ENCODE measurements around the gene CD34.

DNA sequence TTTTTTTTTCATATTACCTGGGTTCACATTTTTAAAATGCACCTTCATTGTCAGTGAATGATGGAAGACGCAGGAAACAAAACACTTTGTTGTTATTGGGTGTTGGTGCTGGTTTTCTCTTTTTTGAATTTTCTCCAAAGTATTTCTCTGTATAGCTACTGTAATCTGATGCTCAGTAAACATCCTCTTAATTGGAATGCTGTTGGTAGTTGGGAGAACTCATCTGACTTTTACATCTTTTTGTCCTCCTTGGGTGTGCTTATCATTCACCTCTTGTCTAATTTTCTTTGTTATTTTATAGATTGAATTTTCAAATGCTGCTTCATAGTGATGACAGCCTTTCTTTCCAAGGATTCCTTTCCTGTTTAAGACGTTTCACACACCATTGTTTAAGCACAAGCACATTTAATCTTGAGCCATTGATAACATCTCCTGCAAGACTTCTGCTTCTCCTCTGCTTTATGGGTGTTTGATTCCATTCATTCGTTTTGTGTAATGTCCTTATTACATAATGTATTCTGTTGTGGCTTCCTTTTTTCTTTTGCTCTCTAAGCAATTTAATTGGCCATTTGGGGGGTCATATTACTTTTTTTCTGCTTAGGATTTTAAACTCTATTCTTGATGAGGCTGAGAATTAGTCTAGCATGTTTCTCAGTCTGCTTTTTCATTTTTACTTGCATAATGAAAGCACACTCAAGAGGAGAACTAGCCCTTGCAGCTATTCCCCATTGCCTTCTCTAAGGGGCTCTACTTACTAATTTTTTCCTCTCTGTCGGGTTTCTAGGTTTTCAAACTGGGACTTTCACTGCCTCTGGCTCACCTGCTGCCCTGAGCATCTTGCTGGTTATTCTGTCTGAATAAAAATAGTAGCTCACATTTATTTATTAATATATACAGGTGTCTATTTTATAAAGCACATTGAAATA is 42.0 kb upstream of the CD34 start:
- TF ChIP-seq, protein P1, sequence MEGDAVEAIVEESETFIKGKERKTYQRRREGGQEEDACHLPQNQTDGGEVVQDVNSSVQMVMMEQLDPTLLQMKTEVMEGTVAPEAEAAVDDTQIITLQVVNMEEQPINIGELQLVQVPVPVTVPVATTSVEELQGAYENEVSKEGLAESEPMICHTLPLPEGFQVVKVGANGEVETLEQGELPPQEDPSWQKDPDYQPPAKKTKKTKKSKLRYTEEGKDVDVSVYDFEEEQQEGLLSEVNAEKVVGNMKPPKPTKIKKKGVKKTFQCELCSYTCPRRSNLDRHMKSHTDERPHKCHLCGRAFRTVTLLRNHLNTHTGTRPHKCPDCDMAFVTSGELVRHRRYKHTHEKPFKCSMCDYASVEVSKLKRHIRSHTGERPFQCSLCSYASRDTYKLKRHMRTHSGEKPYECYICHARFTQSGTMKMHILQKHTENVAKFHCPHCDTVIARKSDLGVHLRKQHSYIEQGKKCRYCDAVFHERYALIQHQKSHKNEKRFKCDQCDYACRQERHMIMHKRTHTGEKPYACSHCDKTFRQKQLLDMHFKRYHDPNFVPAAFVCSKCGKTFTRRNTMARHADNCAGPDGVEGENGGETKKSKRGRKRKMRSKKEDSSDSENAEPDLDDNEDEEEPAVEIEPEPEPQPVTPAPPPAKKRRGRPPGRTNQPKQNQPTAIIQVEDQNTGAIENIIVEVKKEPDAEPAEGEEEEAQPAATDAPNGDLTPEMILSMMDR (conservative IDR thresholded peaks at IDR 0.05; ENCODE audit: low read depth, low read length) = no peak
- TF ChIP-seq EZH2 (IDR thresholded peaks at IDR 0.05; ENCODE audit: low read length, unreplicated experiment) = no peak
